ENCODE data around the gene MMD2. TPM values are rescaled to one million over a fixed set of nuclear protein-coding genes. Genes with fewer than 3 reads are reported as not detected.

Gene MMD2
- total RNA-seq, 1 donor from 2014 or later = not detected

GRCh38 chr7:4928445-4928844, 30.5 kb downstream of the MMD2 start:
- no peak overlapping the region for H3K9ac ChIP-seq (ENCODE audit: low read length)
- Mint-ChIP-seq H3K36me3 (ENCODE audit: low read depth, unreplicated experiment) (no peaks in the 10 kb centered on the region), H3K9me3 (ENCODE audit: unreplicated experiment) (no peaks in the 10 kb centered on the region), H3K4me1 (ENCODE audit: low read depth, unreplicated experiment) (no peaks in the 10 kb centered on the region), H3K27ac (ENCODE audit: unreplicated experiment) (no peak overlapping the region), H3K27me3 (ENCODE audit: low read depth, unreplicated experiment) (peaks cover 17% of the 10 kb centered on the region), H3K4me3 (ENCODE audit: unreplicated experiment) (no peak overlapping the region)
- no peaks in the 10 kb centered on the region for H3K4me1 ChIP-seq (ENCODE audit: insufficient read depth, low read length)
- no peak overlapping the region for H3K27ac ChIP-seq (ENCODE audit: low read depth, low read length)
- no peaks in the 10 kb centered on the region for H3K9me3 ChIP-seq (ENCODE audit: insufficient read depth, low read depth, low read length)
- no peak overlapping the region for H3K4me2 ChIP-seq (ENCODE audit: low read length)
- H4K20me1 ChIP-seq (ENCODE audit: insufficient read depth, low read length) = no peaks in the 10 kb centered on the region
- H3K79me2 ChIP-seq (ENCODE audit: insufficient read depth, low read length) = no peaks in the 10 kb centered on the region
- no peak overlapping the region for H3K4me3 ChIP-seq (ENCODE audit: insufficient read depth, low read depth, low read length)
- peaks cover 3% of the 10 kb centered on the region for H3K27me3 ChIP-seq (ENCODE audit: insufficient read depth, low read length)
- no peaks in the 10 kb centered on the region for H3K36me3 ChIP-seq (ENCODE audit: insufficient read depth, low read length)
- no peak for FAIRE-seq
- no peak for TF ChIP-seq CTCF (IDR thresholded peaks at IDR 0.05; ENCODE audit: insufficient read depth, low read depth, low read length)
- no peak for TF ChIP-seq EZH2 (IDR thresholded peaks at IDR 0.05; ENCODE audit: insufficient read depth, low read length)
- no peak overlapping the region for H2AFZ ChIP-seq (ENCODE audit: low read depth, low read length)
- no peak for DNase-seq (ENCODE audit: low read depth)

DNA sequence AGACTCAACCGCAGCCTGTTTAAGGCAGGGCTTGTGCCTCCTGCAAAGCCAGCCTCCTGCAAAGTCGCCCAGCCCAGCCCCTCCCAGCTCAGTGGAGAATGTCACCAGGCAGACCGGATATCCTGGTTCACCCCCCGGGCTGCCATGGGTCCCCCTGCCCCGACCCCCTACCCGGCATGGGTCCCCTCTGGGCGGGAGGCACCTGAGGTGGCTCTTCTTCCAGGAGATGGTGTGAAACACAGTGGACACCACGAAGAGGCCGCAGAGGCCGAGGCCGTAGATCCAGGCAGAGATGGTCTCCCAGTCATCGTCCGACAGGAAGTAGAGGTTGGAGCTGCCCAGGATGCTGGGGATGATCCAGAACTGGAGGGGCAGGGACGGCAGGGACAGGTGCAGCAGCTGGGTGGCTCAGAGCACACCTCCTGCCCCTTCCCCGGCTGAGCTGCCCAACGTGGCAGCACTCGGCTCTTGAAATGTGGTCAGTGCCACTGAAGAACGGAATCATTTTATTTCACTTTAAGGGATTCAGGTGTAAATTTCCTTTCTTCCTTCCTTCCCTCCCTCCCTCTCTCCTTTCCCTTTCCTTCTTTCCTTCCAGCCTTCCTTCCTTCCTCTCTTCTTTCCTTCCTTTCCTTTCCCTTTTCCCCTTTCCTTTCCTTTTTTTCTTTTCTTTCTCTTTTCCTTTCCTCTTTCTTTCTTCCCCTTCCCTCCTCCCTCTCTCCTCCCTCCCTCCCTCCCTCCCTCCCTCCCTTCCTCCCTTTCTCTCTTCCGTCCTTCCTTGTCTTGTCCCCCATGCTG, 38.8 kb downstream of the MMD2 start:
- no peak for DNase-seq (ENCODE audit: low read depth)
- Histone ChIP-seq H3K27ac (ENCODE audit: low read depth, low read length) (no peak overlapping the region), H3K4me2 (ENCODE audit: low read length) (no peak overlapping the region), H3K4me3 (ENCODE audit: insufficient read depth, low read depth, low read length) (no peak overlapping the region), H3K36me3 (ENCODE audit: insufficient read depth, low read length) (no peaks in the 10 kb centered on the region), H4K20me1 (ENCODE audit: insufficient read depth, low read length) (no peaks in the 10 kb centered on the region), H3K27me3 (ENCODE audit: insufficient read depth, low read length) (no peaks in the 10 kb centered on the region), H2AFZ (ENCODE audit: low read depth, low read length) (no peak overlapping the region), H3K9me3 (ENCODE audit: insufficient read depth, low read depth, low read length) (no peaks in the 10 kb centered on the region), H3K9ac (ENCODE audit: low read length) (no peak overlapping the region), H3K79me2 (ENCODE audit: insufficient read depth, low read length) (no peaks in the 10 kb centered on the region), H3K4me1 (ENCODE audit: insufficient read depth, low read length) (no peaks in the 10 kb centered on the region)
- Mint-ChIP-seq H3K27ac (ENCODE audit: unreplicated experiment) (no peak overlapping the region), H3K27me3 (ENCODE audit: low read depth, unreplicated experiment) (peaks cover 13% of the 10 kb centered on the region), H3K9me3 (ENCODE audit: unreplicated experiment) (peaks cover 3% of the 10 kb centered on the region), H3K4me3 (ENCODE audit: unreplicated experiment) (no peak overlapping the region), H3K36me3 (ENCODE audit: low read depth, unreplicated experiment) (no peaks in the 10 kb centered on the region), H3K4me1 (ENCODE audit: low read depth, unreplicated experiment) (no peaks in the 10 kb centered on the region)
- TF ChIP-seq CTCF (IDR thresholded peaks at IDR 0.05; ENCODE audit: insufficient read depth, low read depth, low read length) (no peak), EZH2 (IDR thresholded peaks at IDR 0.05; ENCODE audit: insufficient read depth, low read length) (no peak)
- no peak for FAIRE-seq

DNA sequence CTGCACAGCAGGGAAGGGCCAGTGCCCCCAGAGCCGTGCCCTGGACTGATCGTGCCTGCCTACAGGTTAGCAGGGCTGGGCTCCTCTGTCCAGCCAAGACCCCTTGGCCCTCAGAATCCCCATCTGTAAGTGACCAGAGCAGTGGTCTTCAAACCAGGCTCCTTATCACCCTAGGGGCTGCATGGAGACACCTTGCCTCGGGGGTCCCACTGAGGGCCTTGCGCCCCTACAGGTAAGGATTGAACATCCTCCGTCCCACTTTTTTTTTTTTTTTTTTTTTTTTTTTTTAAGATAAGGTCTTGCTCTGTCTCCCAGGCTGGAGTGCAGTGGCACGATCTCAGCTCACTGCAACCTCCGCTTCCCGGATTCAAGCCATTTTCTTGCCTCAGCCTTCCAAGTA, 42.9 kb downstream of the MMD2 start:
- no peaks in the 10 kb centered on the region for H3K9me3 ChIP-seq (ENCODE audit: insufficient read depth, low read depth, low read length)
- H3K9ac ChIP-seq (ENCODE audit: low read length) = no peak overlapping the region
- H3K4me1 Mint-ChIP-seq (ENCODE audit: low read depth, unreplicated experiment) = no peaks in the 10 kb centered on the region
- H3K4me2 ChIP-seq (ENCODE audit: low read length) = no peak overlapping the region
- H3K27ac Mint-ChIP-seq (ENCODE audit: unreplicated experiment) = no peak overlapping the region
- H3K27me3 Mint-ChIP-seq (ENCODE audit: low read depth, unreplicated experiment) = peaks cover 6% of the 10 kb centered on the region
- peaks cover 3% of the 10 kb centered on the region for H3K9me3 Mint-ChIP-seq (ENCODE audit: unreplicated experiment)
- H3K4me3 ChIP-seq (ENCODE audit: insufficient read depth, low read depth, low read length) = no peak overlapping the region
- H3K4me1 ChIP-seq (ENCODE audit: insufficient read depth, low read length) = no peaks in the 10 kb centered on the region
- H3K36me3 Mint-ChIP-seq (ENCODE audit: low read depth, unreplicated experiment) = no peaks in the 10 kb centered on the region
- TF ChIP-seq CTCF (IDR thresholded peaks at IDR 0.05; ENCODE audit: insufficient read depth, low read depth, low read length) (no peak), EZH2 (IDR thresholded peaks at IDR 0.05; ENCODE audit: insufficient read depth, low read length) (no peak)
- H2AFZ ChIP-seq (ENCODE audit: low read depth, low read length) = no peak overlapping the region
- H3K4me3 Mint-ChIP-seq (ENCODE audit: unreplicated experiment) = no peak overlapping the region
- H3K36me3 ChIP-seq (ENCODE audit: insufficient read depth, low read length) = no peaks in the 10 kb centered on the region
- H3K27ac ChIP-seq (ENCODE audit: low read depth, low read length) = no peak overlapping the region
- FAIRE-seq (no peak), DNase-seq (ENCODE audit: low read depth) (no peak)
- no peaks in the 10 kb centered on the region for H3K27me3 ChIP-seq (ENCODE audit: insufficient read depth, low read length)
- H4K20me1 ChIP-seq (ENCODE audit: insufficient read depth, low read length) = no peaks in the 10 kb centered on the region
- no peaks in the 10 kb centered on the region for H3K79me2 ChIP-seq (ENCODE audit: insufficient read depth, low read length)
